Keratinocyte (primary cell): ENCODE measurements around the gene ZNF480.

Experiments used
- CTCF ChIP-seq, 3 experiments: IDR thresholded peaks in 1 of 3; conservative IDR thresholded peaks in 1 of 3; optimal IDR thresholded peaks in 1 of 3; 2 replicates in 2 of 3; 3 replicates in 1 of 3; pipeline versions ENCODE3 to v1.5.1; 2011; ENCODE audit warnings: low read length in 3 of 3, mild to moderate bottlenecking in 3 of 3, moderate library complexity in 2 of 3, control low read depth in 1 of 3, inconsistent platforms in 1 of 3; ENCODE audit not compliant: insufficient read depth in 2 of 3; ENCODE audit errors: extremely low read depth in 1 of 3
- EZH2 ChIP-seq: IDR thresholded peaks from one replicate; pipeline ENCODE4 v1.6.1; 2012; ENCODE audit warnings: inconsistent platforms, mild to moderate bottlenecking, low read length, moderate library complexity

- TF ChIP-seq CTCF (optimal IDR thresholded peaks at IDR 0.05 in 1 of 3, IDR thresholded peaks at IDR 0.05 in 1 of 3, conservative IDR thresholded peaks at IDR 0.05 in 1 of 3; ENCODE audit: extremely low read depth in 1 of 3, insufficient read depth in 2 of 3, low read length in 3 of 3) (no peak), EZH2 (no peak)
Measured at GRCh38 chr19:52370341-52370710, 73.4 kb downstream of the ZNF480 start.
